HCT116 (cell line): ENCODE data around the gene KRT37.

Experiments
- ATF3 ChIP-seq: IDR thresholded peaks from 2 replicates; pipeline ENCODE4 v1.6.1; 2012
- CBX3 ChIP-seq: IDR thresholded peaks from 2 replicates; pipeline ENCODE4 v1.6.1; 2012; ENCODE audit warnings: low read depth
- CTCF ChIP-seq, 3 experiments: fragments of 200-600 bp in 1 of 3; sonication (generic) in 1 of 3; IDR thresholded peaks in 2 of 3; conservative IDR thresholded peaks in 1 of 3; 2 replicates each; pipeline ENCODE4 v1.5.1; 2012 to 2017; ENCODE audit warnings: low read depth in 2 of 3, low read length in 2 of 3, antibody characterized with exemption in 1 of 3, borderline replicate concordance in 1 of 3, control low read depth in 1 of 3, mild to moderate bottlenecking in 1 of 3, mixed read lengths in 1 of 3, mixed run types in 1 of 3, moderate library complexity in 1 of 3; ENCODE audit not compliant: insufficient read depth in 1 of 3
- EZH2 ChIP-seq: fragments of 200-600 bp; sonication (generic); IDR thresholded peaks from 2 replicates; pipeline ENCODE4 v1.6.1; 2017; ENCODE audit warnings: antibody characterized with exemption, mixed run types
- EZH2phosphoT487 ChIP-seq: fragments of 200-600 bp; IDR thresholded peaks from 2 replicates; pipeline ENCODE4 v1.6.1; 2018; ENCODE audit warnings: antibody characterized with exemption, borderline replicate concordance
- POLR2A ChIP-seq: IDR thresholded peaks from 2 replicates; pipeline ENCODE4 v1.7.0; 2011; ENCODE audit warnings: borderline replicate concordance; ENCODE audit not compliant: insufficient read depth, insufficient read length; ENCODE audit errors: extremely low read depth
- POLR2AphosphoS5 ChIP-seq: IDR thresholded peaks from 2 replicates; pipeline ENCODE4 v1.6.1; 2011; ENCODE audit warnings: mild to moderate bottlenecking, low read depth, low read length, moderate library complexity
- RAD21 ChIP-seq: IDR thresholded peaks from 2 replicates; pipeline ENCODE4 v1.6.1; 2012; ENCODE audit warnings: low read depth, mild to moderate bottlenecking
- REST ChIP-seq: IDR thresholded peaks from 2 replicates; pipeline ENCODE4 v1.6.1; 2012; ENCODE audit warnings: low read depth
- SP1 ChIP-seq: IDR thresholded peaks from 2 replicates; pipeline ENCODE4 v1.6.1; 2012; ENCODE audit warnings: low read depth

GRCh38 chr17:41429667-41430066, 5.3 kb upstream of the KRT37 start:
- TF ChIP-seq EZH2 (no peak), EZH2phosphoT487 (no peak), CTCF (IDR thresholded peaks at IDR 0.05 in 2 of 3, conservative IDR thresholded peaks at IDR 0.05 in 1 of 3; ENCODE audit: borderline replicate concordance in 1 of 3, insufficient read depth in 1 of 3, low read depth in 2 of 3, low read length in 2 of 3) (no peak), POLR2AphosphoS5 (no peak), REST (no peak), SP1 (no peak), POLR2A (no peak), CBX3 (no peak), RAD21 (no peak), ATF3 (no peak)
